Heart left ventricle (tissue), 13 donors: ENCODE measurements around the gene HAUS5.

ENCODE experiments used
- POLR2A ChIP-seq, 2 donors: fragments of 450-650 bp; IDR thresholded peaks; one replicate each; pipeline ENCODE4 v1.6.1; 2017; ENCODE audit warnings: antibody characterized with exemption in 2 of 2, mild to moderate bottlenecking in 2 of 2, moderate library complexity in 2 of 2
- TF ChIP-seq, protein P1 (sequence below), 12 donors: fragments of 200-600 bp; sonication (generic) in 4 of 12; IDR thresholded peaks; one replicate each; pipeline versions ENCODE4 v1.5.0 to v1.8.0; 2018 to 2022; ENCODE audit warnings: antibody characterized with exemption in 12 of 12, mild to moderate bottlenecking in 5 of 12
- donor health status: ischemic (EF 13 %, LVEDD 7.1; RV severe dilation, severe dysfunction).
- donor health status: DM: no; HTN: yes; CAD: no.
- donor health status: DM: no; HTN: no; CAD: no.
- donor health status: ischemic (EF 25% LVEDD 6.9; RV normal size, moderate dysfunction).
- donor health status: ischemic (EF 25% LVEDD 5.7; RV mildly dilated, moderate dysfunction).
- donor health status: ischemic (EF 35%, LVEDD 5.7; RV mildly dilated, moderate dysfunction).
- donor health status: nonischemic (EF 11% LVEDD 7.7; RV severe dilation, severe dysfunction).
- donor health status: DM: yes; HTN: yes; CAD: no.
- donor health status: PGD.
- donor health status: ischemic (EF 29% LVEDD 5.4; RV normal size, mild dysfunction).
- donor health status: nonischemic (EF 23%, LVEDD 6.1; RV moderate dilation, normal function).

DNA sequence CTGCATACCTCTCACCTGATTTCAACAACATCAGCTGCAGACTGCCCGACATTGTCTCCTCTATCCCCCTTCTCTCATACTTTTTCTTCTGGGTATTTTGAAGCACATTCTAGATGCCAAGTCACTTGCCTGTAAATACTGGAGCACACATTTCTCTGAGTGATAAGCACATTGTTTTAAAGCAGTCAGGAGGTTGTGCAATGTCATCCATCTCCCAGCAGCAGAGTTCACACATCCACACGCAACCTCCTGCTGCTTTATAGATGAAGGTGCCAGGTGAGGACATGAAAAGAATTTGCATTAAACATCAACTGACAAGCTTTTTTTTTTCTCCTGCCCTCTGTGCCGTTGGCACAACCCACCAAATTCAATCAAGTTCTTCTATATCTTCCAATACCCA is 59.3 kb downstream of the HAUS5 start:
- TF ChIP-seq, protein P1, sequence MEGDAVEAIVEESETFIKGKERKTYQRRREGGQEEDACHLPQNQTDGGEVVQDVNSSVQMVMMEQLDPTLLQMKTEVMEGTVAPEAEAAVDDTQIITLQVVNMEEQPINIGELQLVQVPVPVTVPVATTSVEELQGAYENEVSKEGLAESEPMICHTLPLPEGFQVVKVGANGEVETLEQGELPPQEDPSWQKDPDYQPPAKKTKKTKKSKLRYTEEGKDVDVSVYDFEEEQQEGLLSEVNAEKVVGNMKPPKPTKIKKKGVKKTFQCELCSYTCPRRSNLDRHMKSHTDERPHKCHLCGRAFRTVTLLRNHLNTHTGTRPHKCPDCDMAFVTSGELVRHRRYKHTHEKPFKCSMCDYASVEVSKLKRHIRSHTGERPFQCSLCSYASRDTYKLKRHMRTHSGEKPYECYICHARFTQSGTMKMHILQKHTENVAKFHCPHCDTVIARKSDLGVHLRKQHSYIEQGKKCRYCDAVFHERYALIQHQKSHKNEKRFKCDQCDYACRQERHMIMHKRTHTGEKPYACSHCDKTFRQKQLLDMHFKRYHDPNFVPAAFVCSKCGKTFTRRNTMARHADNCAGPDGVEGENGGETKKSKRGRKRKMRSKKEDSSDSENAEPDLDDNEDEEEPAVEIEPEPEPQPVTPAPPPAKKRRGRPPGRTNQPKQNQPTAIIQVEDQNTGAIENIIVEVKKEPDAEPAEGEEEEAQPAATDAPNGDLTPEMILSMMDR (IDR thresholded peaks at IDR 0.05) = no peak
- TF ChIP-seq POLR2A (IDR thresholded peaks at IDR 0.05) = no peak
